ENCODE measurements around the gene SLC22A14. TPM values are rescaled to one million over a fixed set of nuclear protein-coding genes. Genes with fewer than 3 reads are reported as not detected.
"Not testable (repeated sequence)": the region's sequence is repeated elsewhere in the genome, so short reads cannot be mapped to it uniquely, and the experiment has no call there.

The SLC22A14 gene
- total RNA-seq, 1 experiment from 2014 or later: 0.14 TPM

DNA sequence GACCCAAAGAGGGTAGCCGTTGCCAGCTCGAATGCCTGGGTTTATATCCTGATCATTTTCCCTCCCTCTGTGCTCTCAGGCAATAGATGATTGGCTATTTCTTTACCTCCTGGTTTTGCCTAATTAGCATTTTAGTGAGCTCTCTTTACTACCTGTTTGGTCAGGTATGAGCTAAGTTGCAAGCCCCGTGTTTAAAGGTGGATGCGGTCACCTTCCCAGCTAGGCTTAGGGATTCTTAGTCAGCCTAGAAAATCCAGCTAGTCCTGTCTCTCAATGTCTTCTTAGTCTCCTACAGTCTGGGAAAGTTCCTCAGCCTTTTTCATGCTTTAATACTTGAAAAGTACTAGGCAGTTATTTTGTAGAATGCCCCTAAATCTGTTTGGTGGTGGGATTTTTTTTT, 15.0 kb downstream of the SLC22A14 start:
- H3K36me3 ChIP-seq (ENCODE audit: control insufficient read depth, insufficient read depth, low read length); POLR2A ChIA-PET; H3K4me1 ChIP-seq; BruUV-seq (replicated peaks); H3K27me3 Mint-ChIP-seq (ENCODE audit: insufficient read depth, unreplicated experiment); intact Hi-C loops (cut with micrococcal nuclease; ENCODE audit: unreplicated experiment); H3K36me3 Mint-ChIP-seq (ENCODE audit: insufficient read depth, unreplicated experiment); H3K9me3 Mint-ChIP-seq (ENCODE audit: unreplicated experiment); H3K27me3 ChIP-seq (replicated peaks; ENCODE audit: control insufficient read depth, insufficient read depth, low read length); DNase-seq; H3K4me3 ChIP-seq (ENCODE audit: low read depth, low read length); H3K27ac Mint-ChIP-seq (ENCODE audit: unreplicated experiment); CTCF ChIA-PET; H3K9me3 ChIP-seq; H3K4me1 Mint-ChIP-seq (ENCODE audit: low read depth, unreplicated experiment); H3K4me3 Mint-ChIP-seq (ENCODE audit: unreplicated experiment): not testable (repeated sequence)

DNA sequence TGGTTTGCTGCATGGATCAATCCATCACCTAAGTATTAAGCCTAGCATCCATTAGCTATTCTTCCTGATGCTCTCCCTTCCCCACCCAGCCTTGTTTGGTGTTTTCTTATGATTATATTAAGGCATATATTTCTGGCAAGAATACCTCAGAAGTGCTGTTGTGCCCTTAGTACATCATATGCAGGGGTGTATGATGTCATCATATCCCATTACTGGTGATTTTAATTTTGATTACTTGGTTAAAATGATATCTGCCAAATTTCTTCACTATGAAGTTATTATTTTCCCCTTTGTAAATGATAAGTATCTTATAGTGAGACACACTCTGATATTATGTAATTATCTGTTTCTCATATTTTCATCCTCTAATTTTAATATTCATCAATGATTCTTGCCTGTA, 15.4 kb downstream of the SLC22A14 start:
- H3K4me1 ChIP-seq: no peaks in the 10 kb centered on the region
- no peaks in the 10 kb centered on the region for H3K4me1 Mint-ChIP-seq (ENCODE audit: low read depth, unreplicated experiment)
- no peaks in the 10 kb centered on the region for H3K36me3 ChIP-seq (ENCODE audit: control insufficient read depth, insufficient read depth, low read length)
- no peaks in the 10 kb centered on the region for H3K9me3 ChIP-seq
- no peak overlapping the region for H3K4me3 ChIP-seq (ENCODE audit: low read depth, low read length)
- peaks cover 3% of the 10 kb centered on the region for H3K27me3 Mint-ChIP-seq (ENCODE audit: insufficient read depth, unreplicated experiment)
- H3K27me3 ChIP-seq (replicated peaks; ENCODE audit: control insufficient read depth, insufficient read depth, low read length): no peaks in the 10 kb centered on the region
- TF ChIP-seq, protein P1, sequence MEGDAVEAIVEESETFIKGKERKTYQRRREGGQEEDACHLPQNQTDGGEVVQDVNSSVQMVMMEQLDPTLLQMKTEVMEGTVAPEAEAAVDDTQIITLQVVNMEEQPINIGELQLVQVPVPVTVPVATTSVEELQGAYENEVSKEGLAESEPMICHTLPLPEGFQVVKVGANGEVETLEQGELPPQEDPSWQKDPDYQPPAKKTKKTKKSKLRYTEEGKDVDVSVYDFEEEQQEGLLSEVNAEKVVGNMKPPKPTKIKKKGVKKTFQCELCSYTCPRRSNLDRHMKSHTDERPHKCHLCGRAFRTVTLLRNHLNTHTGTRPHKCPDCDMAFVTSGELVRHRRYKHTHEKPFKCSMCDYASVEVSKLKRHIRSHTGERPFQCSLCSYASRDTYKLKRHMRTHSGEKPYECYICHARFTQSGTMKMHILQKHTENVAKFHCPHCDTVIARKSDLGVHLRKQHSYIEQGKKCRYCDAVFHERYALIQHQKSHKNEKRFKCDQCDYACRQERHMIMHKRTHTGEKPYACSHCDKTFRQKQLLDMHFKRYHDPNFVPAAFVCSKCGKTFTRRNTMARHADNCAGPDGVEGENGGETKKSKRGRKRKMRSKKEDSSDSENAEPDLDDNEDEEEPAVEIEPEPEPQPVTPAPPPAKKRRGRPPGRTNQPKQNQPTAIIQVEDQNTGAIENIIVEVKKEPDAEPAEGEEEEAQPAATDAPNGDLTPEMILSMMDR (IDR thresholded peaks at IDR 0.05; ENCODE audit: insufficient read depth in 1 of 2, low read depth in 1 of 2, low read length in 1 of 2, severe bottlenecking in 1 of 2, unreplicated experiment in 1 of 2): no peak
- intact Hi-C loops (cut with micrococcal nuclease; ENCODE audit: unreplicated experiment): no loop called here
- no peak for DNase-seq
- POLR2A ChIA-PET: no interaction called here
- BruUV-seq (replicated peaks): no TSS peak
- no peaks in the 10 kb centered on the region for H3K36me3 Mint-ChIP-seq (ENCODE audit: insufficient read depth, unreplicated experiment)
- no peaks in the 10 kb centered on the region for H3K9me3 Mint-ChIP-seq (ENCODE audit: unreplicated experiment)
- CTCF ChIA-PET: interaction anchor here (0.5 to 1.5 kb wide), 5 partner anchors 18 to 157 kb away, joined by 3 to 5 read pairs (median 4); partner anchors contain the start of gene XYLB
- H3K27ac Mint-ChIP-seq (ENCODE audit: unreplicated experiment): no peak overlapping the region
- no peak overlapping the region for H3K4me3 Mint-ChIP-seq (ENCODE audit: unreplicated experiment)

DNA sequence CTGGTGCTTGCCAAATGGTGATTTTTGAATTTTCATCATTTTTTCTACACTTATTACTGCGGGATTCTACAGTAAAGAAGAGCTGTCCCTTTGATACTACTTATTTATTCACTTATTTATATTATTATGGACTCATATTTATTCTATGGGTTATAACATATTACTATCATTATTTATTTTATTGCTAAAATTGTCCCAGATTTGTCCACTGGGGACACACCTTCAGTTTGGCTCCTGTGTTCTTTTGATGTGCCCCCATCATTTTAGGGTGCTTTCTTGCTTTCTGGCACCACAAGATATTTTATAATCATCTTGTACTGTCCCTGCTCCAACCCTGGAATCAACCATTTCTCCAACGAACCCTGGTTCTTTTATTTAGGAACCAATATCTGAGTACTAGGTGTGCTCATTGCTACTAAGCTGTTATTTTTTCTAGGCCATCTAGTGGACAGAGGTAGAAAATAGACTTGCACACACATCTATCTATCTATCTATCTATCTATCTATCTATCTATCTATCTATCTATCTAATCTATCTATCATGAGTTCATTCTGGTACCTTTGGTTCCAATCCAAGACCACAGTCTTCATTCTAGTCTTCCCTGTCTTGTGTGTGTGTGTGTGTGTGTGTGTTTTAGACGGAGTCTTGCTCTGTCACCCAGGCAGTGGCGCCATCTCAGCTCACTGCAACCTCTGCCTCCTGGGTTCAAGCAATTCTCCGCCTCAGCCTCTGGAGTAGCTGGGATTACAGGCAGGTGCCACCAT, 16.0 kb downstream of the SLC22A14 start:
- POLR2A ChIA-PET: no interaction called here
- H3K4me3 ChIP-seq (ENCODE audit: low read depth, low read length): no peak overlapping the region
- BruUV-seq (replicated peaks): no TSS peak
- CTCF ChIA-PET: interaction anchor here (0.5 to 1.5 kb wide), 5 partner anchors 19 to 158 kb away, joined by 3 to 5 read pairs (median 4); partner anchors contain the start of gene XYLB
- intact Hi-C loops (cut with micrococcal nuclease; ENCODE audit: unreplicated experiment): loop anchor here (1.0 kb wide), 1 partner anchor 180 kb away; no protein-coding TSS in a partner anchor
- no peak overlapping the region for H3K4me3 Mint-ChIP-seq (ENCODE audit: unreplicated experiment)
- peaks cover 1% of the 10 kb centered on the region for H3K9me3 Mint-ChIP-seq (ENCODE audit: unreplicated experiment)
- DNase-seq: no peak
- no peak overlapping the region for H3K27ac Mint-ChIP-seq (ENCODE audit: unreplicated experiment)
- no peaks in the 10 kb centered on the region for H3K36me3 ChIP-seq (ENCODE audit: control insufficient read depth, insufficient read depth, low read length)
- no peaks in the 10 kb centered on the region for H3K36me3 Mint-ChIP-seq (ENCODE audit: insufficient read depth, unreplicated experiment)
- H3K27me3 Mint-ChIP-seq (ENCODE audit: insufficient read depth, unreplicated experiment): peaks cover 4% of the 10 kb centered on the region
- H3K4me1 ChIP-seq: no peaks in the 10 kb centered on the region
- TF ChIP-seq, protein P1 (IDR thresholded peaks at IDR 0.05; ENCODE audit: insufficient read depth in 1 of 2, low read depth in 1 of 2, low read length in 1 of 2, severe bottlenecking in 1 of 2, unreplicated experiment in 1 of 2): peak; percentile 44 to 58
- no peaks in the 10 kb centered on the region for H3K4me1 Mint-ChIP-seq (ENCODE audit: low read depth, unreplicated experiment)
- no peaks in the 10 kb centered on the region for H3K9me3 ChIP-seq
- no peaks in the 10 kb centered on the region for H3K27me3 ChIP-seq (replicated peaks; ENCODE audit: control insufficient read depth, insufficient read depth, low read length)

All from Caco-2 (cell line).